HG03039 (cell line): Measurements from ENCODE around the gene OR1K1.
"Not testable (repeated sequence)": the region's sequence is repeated elsewhere in the genome, so short reads cannot be mapped to it uniquely, and the experiment has no call there.

Source experiments
- ATAC-seq: cut with Tn5 transposase; IDR thresholded peaks from one replicate; pipeline ENCODE4 v1.9.1; 2021; ENCODE audit warnings: mild to moderate bottlenecking, moderate library complexity; ENCODE audit not compliant: unreplicated experiment

The OR1K1 gene

GRCh38 chr9:122800066-122801060 lies at the start of gene OR1K1:
Gene OR1K1 (plus strand): TSS chr9:122800123. CDS start chr9:122800123, 0 bp downstream.
- ATAC-seq: no peak

- ATAC-seq: no peak
These were observed 45.1 kb upstream of the OR1K1 start for GRCh38 chr9:122754825-122755224.

GRCh38 chr9:122767817-122768216 lies 32.1 kb upstream of the OR1K1 start:
- ATAC-seq: no peak

GRCh38 chr9:122777052-122777451 lies 22.9 kb upstream of the OR1K1 start:
- ATAC-seq: no peak

- no peak for ATAC-seq
These were observed 21.8 kb upstream of the OR1K1 start for GRCh38 chr9:122777935-122778627.

GRCh38 chr9:122779181-122779580 lies 20.7 kb upstream of the OR1K1 start:
- ATAC-seq: no peak

GRCh38 chr9:122780026-122780425 lies 19.9 kb upstream of the OR1K1 start:
- no peak for ATAC-seq

GRCh38 chr9:122781671-122782070 lies 18.3 kb upstream of the OR1K1 start:
- no peak for ATAC-seq

GRCh38 chr9:122785269-122785668 lies 14.7 kb upstream of the OR1K1 start:
- no peak for ATAC-seq

- no peak for ATAC-seq
These were observed 13.6 kb upstream of the OR1K1 start for GRCh38 chr9:122786338-122786737.

GRCh38 chr9:122788831-122789230 lies 11.1 kb upstream of the OR1K1 start, which contains the start of gene OR5C1:
Gene OR5C1 (plus strand): TSS chr9:122788933. CDS start chr9:122788933, 0 bp downstream.
- ATAC-seq: no peak

- ATAC-seq: no peak
These were observed 10.5 kb upstream of the OR1K1 start for GRCh38 chr9:122789256-122790046.

- no peak for ATAC-seq
These were observed 7.9 kb upstream of the OR1K1 start for GRCh38 chr9:122791872-122792669.

GRCh38 chr9:122797316-122798063 lies 2.4 kb upstream of the OR1K1 start:
- ATAC-seq: no peak

- ATAC-seq: no peak
These were observed 6.7 kb downstream of the OR1K1 start for GRCh38 chr9:122806661-122807060.

GRCh38 chr9:122807271-122807900 lies 7.5 kb downstream of the OR1K1 start:
- ATAC-seq: no peak

GRCh38 chr9:122808141-122808540 lies 8.2 kb downstream of the OR1K1 start:
- no peak for ATAC-seq

GRCh38 chr9:122809261-122809660 lies 9.3 kb downstream of the OR1K1 start:
- not testable (repeated sequence) for ATAC-seq
